ENCODE data around the gene ACAP2.

- TF ChIP-seq CTCF (IDR thresholded peaks at IDR 0.05) (no peak), SIN3A (IDR thresholded peaks at IDR 0.05; ENCODE audit: borderline replicate concordance, insufficient read depth, low read depth, low read length) (no peak)
Observed at GRCh38 chr3:195291121-195291520, 151.7 kb downstream of the ACAP2 start.
